ENCODE data around the gene COP1. TPM values are rescaled to one million over a fixed set of nuclear protein-coding genes. Genes with fewer than 3 reads are reported as not detected.

COP1 gene
- total and polyA plus RNA-seq, 2 of the 4 experiments (the other 2 are of a cell fraction), result 17.8 to 35.0 TPM

DNA sequence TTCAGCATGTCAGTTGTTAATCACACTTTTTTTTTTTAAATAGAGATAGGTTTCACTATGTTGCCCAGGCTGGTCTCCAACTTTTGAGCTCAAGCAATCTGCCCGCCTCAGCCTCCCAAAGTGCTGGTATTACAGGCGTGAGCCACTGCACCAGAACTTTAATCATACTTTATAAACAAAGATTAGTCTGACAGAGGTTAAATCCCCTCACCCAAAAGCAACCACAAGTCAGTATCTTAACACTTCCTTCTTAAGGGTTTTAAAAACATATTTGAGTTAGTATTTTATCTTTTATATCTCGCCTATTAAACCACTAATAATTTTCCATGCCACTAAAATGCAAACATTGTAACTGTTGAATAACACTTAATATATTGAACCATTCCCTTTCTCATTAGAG is 70.2 kb downstream of the COP1 start:
- no peak overlapping the region for H2BK15ac ChIP-seq (ENCODE audit: low read depth, low read length)
- no peak overlapping the region for H3K27ac ChIP-seq (ENCODE audit: insufficient read depth, low read length)
- no peak overlapping the region for H4K8ac ChIP-seq (ENCODE audit: low read depth in 2 of 2, low read length in 2 of 2)
- no peak overlapping the region for H3K18ac ChIP-seq (ENCODE audit: low read depth, low read length)
- 0 out of 2 replicates have a peak, but pooled peaks cover 3% of the 10 kb centered on the region for H3K9me1 ChIP-seq (ENCODE audit: insufficient read depth, low read length)
- no peak overlapping the region for H3K23ac ChIP-seq (ENCODE audit: low read depth, low read length)
- intact Hi-C loops (cut with micrococcal nuclease), result no loop called here
- no TSS peak for BruUV-seq (replicated peaks)
- no peak overlapping the region for H2BK5ac ChIP-seq (ENCODE audit: low read depth, low read length, poor library complexity, severe bottlenecking)
- no peak overlapping the region for H2BK120ac ChIP-seq (ENCODE audit: low read depth, low read length)
- DNase-seq (no peak), ATAC-seq (ENCODE audit: low read depth) (no peak)
- H3K9me3 ChIP-seq (ENCODE audit: control insufficient read depth, insufficient read depth, low read length), result no peaks in the 10 kb centered on the region
- H3K9ac ChIP-seq (ENCODE audit: low read depth, low read length), result no peak overlapping the region
- no CpG with 5 or more reads among the region's 3 CpGs for WGBS, 2 experiments (ENCODE audit: extremely low coverage in 2 of 2, insufficient read length in 1 of 2)
- H3K27me3 ChIP-seq (ENCODE audit: control insufficient read depth, insufficient read depth, low read length), result no peaks in the 10 kb centered on the region
- H2AFZ ChIP-seq (replicated peaks; ENCODE audit: low read length, poor library complexity), result no peak overlapping the region
- no peak overlapping the region for H4K91ac ChIP-seq (ENCODE audit: insufficient read depth, low read depth, low read length)
- dilution Hi-C loops (cut with HindIII; ENCODE audit: low sequenced_read_pairs, unreplicated experiment), result no loop called here
- in situ Hi-C loops (cut with MboI; ENCODE audit: low sequenced_read_pairs), result no loop called here
- H3K36me3 ChIP-seq (ENCODE audit: control insufficient read depth, insufficient read depth, low read length), result peaks cover 1% of the 10 kb centered on the region; the same call in 1 of the 2 replicates
- no peak for TF ChIP-seq MXI1 (IDR thresholded peaks at IDR 0.05; ENCODE audit: borderline replicate concordance, low read depth, low read length)
- TF ChIP-seq BHLHE40 (IDR thresholded peaks at IDR 0.05; ENCODE audit: low read depth, low read length), result no peak
- TF ChIP-seq FOS (IDR thresholded peaks at IDR 0.05; ENCODE audit: low read depth, low read length), result no peak
- no peak for TF ChIP-seq MAZ (IDR thresholded peaks at IDR 0.05; ENCODE audit: borderline replicate concordance, low read depth, low read length)
- no peak for TF ChIP-seq RAD21 (IDR thresholded peaks at IDR 0.05; ENCODE audit: low read length)
- TF ChIP-seq NFE2L2 (IDR thresholded peaks at IDR 0.05; ENCODE audit: low read depth, low read length), result no peak
- no peak for TF ChIP-seq POLR2A (IDR thresholded peaks at IDR 0.05; ENCODE audit: low read depth, low read length)
- TF ChIP-seq CHD1 (IDR thresholded peaks at IDR 0.05; ENCODE audit: low read depth, low read length), result no peak
- TF ChIP-seq, protein P1, sequence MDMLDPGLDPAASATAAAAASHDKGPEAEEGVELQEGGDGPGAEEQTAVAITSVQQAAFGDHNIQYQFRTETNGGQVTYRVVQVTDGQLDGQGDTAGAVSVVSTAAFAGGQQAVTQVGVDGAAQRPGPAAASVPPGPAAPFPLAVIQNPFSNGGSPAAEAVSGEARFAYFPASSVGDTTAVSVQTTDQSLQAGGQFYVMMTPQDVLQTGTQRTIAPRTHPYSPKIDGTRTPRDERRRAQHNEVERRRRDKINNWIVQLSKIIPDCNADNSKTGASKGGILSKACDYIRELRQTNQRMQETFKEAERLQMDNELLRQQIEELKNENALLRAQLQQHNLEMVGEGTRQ (IDR thresholded peaks at IDR 0.05; ENCODE audit: low read depth, low read length), result no peak
- TF ChIP-seq MAFK (IDR thresholded peaks at IDR 0.05; ENCODE audit: low read depth, low read length), result no peak
- TF ChIP-seq CEBPB (IDR thresholded peaks at IDR 0.05; ENCODE audit: low read depth, low read length), result no peak
- TF ChIP-seq, protein P2, sequence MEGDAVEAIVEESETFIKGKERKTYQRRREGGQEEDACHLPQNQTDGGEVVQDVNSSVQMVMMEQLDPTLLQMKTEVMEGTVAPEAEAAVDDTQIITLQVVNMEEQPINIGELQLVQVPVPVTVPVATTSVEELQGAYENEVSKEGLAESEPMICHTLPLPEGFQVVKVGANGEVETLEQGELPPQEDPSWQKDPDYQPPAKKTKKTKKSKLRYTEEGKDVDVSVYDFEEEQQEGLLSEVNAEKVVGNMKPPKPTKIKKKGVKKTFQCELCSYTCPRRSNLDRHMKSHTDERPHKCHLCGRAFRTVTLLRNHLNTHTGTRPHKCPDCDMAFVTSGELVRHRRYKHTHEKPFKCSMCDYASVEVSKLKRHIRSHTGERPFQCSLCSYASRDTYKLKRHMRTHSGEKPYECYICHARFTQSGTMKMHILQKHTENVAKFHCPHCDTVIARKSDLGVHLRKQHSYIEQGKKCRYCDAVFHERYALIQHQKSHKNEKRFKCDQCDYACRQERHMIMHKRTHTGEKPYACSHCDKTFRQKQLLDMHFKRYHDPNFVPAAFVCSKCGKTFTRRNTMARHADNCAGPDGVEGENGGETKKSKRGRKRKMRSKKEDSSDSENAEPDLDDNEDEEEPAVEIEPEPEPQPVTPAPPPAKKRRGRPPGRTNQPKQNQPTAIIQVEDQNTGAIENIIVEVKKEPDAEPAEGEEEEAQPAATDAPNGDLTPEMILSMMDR (conservative IDR thresholded peaks at IDR 0.05; ENCODE audit: low read depth, low read length), result no peak
- TF ChIP-seq, protein P3, sequence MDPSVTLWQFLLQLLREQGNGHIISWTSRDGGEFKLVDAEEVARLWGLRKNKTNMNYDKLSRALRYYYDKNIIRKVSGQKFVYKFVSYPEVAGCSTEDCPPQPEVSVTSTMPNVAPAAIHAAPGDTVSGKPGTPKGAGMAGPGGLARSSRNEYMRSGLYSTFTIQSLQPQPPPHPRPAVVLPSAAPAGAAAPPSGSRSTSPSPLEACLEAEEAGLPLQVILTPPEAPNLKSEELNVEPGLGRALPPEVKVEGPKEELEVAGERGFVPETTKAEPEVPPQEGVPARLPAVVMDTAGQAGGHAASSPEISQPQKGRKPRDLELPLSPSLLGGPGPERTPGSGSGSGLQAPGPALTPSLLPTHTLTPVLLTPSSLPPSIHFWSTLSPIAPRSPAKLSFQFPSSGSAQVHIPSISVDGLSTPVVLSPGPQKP (IDR thresholded peaks at IDR 0.05; ENCODE audit: borderline replicate concordance, low read depth, low read length), result no peak
- TF ChIP-seq RFX5 (IDR thresholded peaks at IDR 0.05; ENCODE audit: low read depth, low read length), result no peak
- no peak for TF ChIP-seq SMC3 (IDR thresholded peaks at IDR 0.05; ENCODE audit: low read depth, low read length)
- TF ChIP-seq RCOR1 (IDR thresholded peaks at IDR 0.05; ENCODE audit: insufficient replicate concordance, low read length), result no peak
- H3K4me1 ChIP-seq (ENCODE audit: control insufficient read depth, insufficient read depth, low read length), result 0 out of 2 replicates have a peak, but pooled peaks cover 2% of the 10 kb centered on the region
- H3K4me3 ChIP-seq (ENCODE audit: insufficient read depth, low read depth, low read length), result no peak overlapping the region
- H4K5ac ChIP-seq (ENCODE audit: low read depth, low read length), result no peak overlapping the region
- H4K20me1 ChIP-seq (ENCODE audit: insufficient read depth, low read length), result peaks cover 12% of the 10 kb centered on the region; the same call in 1 of the 2 replicates
- ChIA-PET CTCF (no interaction called here), POLR2A (ENCODE audit: unreplicated experiment) (no interaction called here)
- no peak overlapping the region for H3K4me2 ChIP-seq (ENCODE audit: low read depth, low read length)
- peaks cover 20 to 36% of the 10 kb centered on the region in 2 experiments for H3K79me1 ChIP-seq (ENCODE audit: low read depth in 1 of 2, low read length in 2 of 2)
- no peak overlapping the region for H3K14ac ChIP-seq (replicated peaks; ENCODE audit: low read depth, low read length)
- no peak overlapping the region for H2BK20ac ChIP-seq (ENCODE audit: low read depth, low read length)
- no peak overlapping the region for H2AK9ac ChIP-seq (replicated peaks; ENCODE audit: low read depth, low read length, poor library complexity)
- no peak overlapping the region for H3K4ac ChIP-seq (ENCODE audit: low read depth, low read length)
- H3K56ac ChIP-seq (ENCODE audit: extremely low read depth, insufficient read depth, low read length), result no peak overlapping the region
- H2AK5ac ChIP-seq (ENCODE audit: low read depth, low read length), result no peak overlapping the region

Measured in IMR-90 (cell line).